Activated T-helper 17 cell treated with anti-CD3 and anti-CD28 coated beads, Interleukin-2, amount 50 U/mL, for 72 hours (primary cell): ENCODE data around the gene MRPS27. TPM values are rescaled to one million over a fixed set of nuclear protein-coding genes. Genes with fewer than 3 reads are reported as not detected.
A peak's percentile ranks its signal among the peaks of the same experiment; 100 is the strongest.
"Not testable (repeated sequence)": the region's sequence is repeated elsewhere in the genome, so short reads cannot be mapped to it uniquely, and the experiment has no call there.

Experiments used
- ATAC-seq: fragments of 150-1000 bp; cut with Tn5 transposase; replicated peaks from 2 replicates; pipeline ENCODE4 v1.10.0; 2021; ENCODE audit warnings: mild to moderate bottlenecking, moderate library complexity
- H3K27ac Mint-ChIP-seq: one replicate; pipeline ENCODE4 v1.8.0; 2022; ENCODE audit warnings: mixed read lengths
- H3K27me3 Mint-ChIP-seq: one replicate; pipeline ENCODE4 v1.8.0; 2022; ENCODE audit warnings: mixed read lengths
- H3K36me3 Mint-ChIP-seq: one replicate; pipeline ENCODE4 v1.8.0; 2022; ENCODE audit warnings: low read depth, mild to moderate bottlenecking, mixed read lengths
- H3K4me1 Mint-ChIP-seq: one replicate; pipeline ENCODE4 v1.8.0; 2022; ENCODE audit warnings: mixed read lengths
- H3K4me3 Mint-ChIP-seq: one replicate; pipeline ENCODE4 v1.8.0; 2022; ENCODE audit warnings: mild to moderate bottlenecking, mixed read lengths
- H3K9me3 Mint-ChIP-seq: one replicate; pipeline ENCODE4 v1.8.0; 2022; ENCODE audit warnings: mixed read lengths
- total RNA-seq, 2 donors: library from RNA; stranded (reverse); gene quantifications; one replicate each; pipeline ENCODE4 v1.2.3, GENCODE V29; 2022

The MRPS27 gene
- total RNA-seq, 2 donors from 2014 or later, result 71.2 to 88.3 TPM

- no peaks in the 10 kb centered on the region for H3K27me3 Mint-ChIP-seq
- no peak for ATAC-seq
- peaks cover 9% of the 10 kb centered on the region for H3K4me1 Mint-ChIP-seq
- no peaks in the 10 kb centered on the region for H3K9me3 Mint-ChIP-seq
- H3K4me3 Mint-ChIP-seq, result no peak overlapping the region
- no peak overlapping the region for H3K27ac Mint-ChIP-seq
- H3K36me3 Mint-ChIP-seq, result peaks cover 19% of the 10 kb centered on the region
These were observed 31.3 kb upstream of the MRPS27 start for GRCh38 chr5:72351376-72351775.

- ATAC-seq, result peak; percentile 93
- Mint-ChIP-seq H3K9me3 (no peaks in the 10 kb centered on the region), H3K4me3 (peak overlapping the region; percentile 32), H3K27me3 (no peaks in the 10 kb centered on the region), H3K36me3 (peaks cover 43% of the 10 kb centered on the region), H3K27ac (peak overlapping the region; percentile 53), H3K4me1 (peaks cover 9% of the 10 kb centered on the region)
These were observed 27.8 kb upstream of the MRPS27 start for GRCh38 chr5:72347801-72348308.

- H3K27ac Mint-ChIP-seq, result no peak overlapping the region
These were observed 26.4 kb upstream of the MRPS27 start for GRCh38 chr5:72346398-72346797.

GRCh38 chr5:72338689-72339209 lies 18.7 kb upstream of the MRPS27 start:
- peaks cover 89% of the 10 kb centered on the region for H3K36me3 Mint-ChIP-seq
- H3K27ac Mint-ChIP-seq, result no peak overlapping the region
- no peaks in the 10 kb centered on the region for H3K9me3 Mint-ChIP-seq
- H3K27me3 Mint-ChIP-seq, result no peaks in the 10 kb centered on the region
- ATAC-seq, result no peak
- no peak overlapping the region for H3K4me3 Mint-ChIP-seq
- H3K4me1 Mint-ChIP-seq, result no peaks in the 10 kb centered on the region

More at GRCh38 chr5:72346398-72346797, 26.4 kb upstream of the MRPS27 start:
- ATAC-seq, result no peak
- no peak overlapping the region for H3K4me3 Mint-ChIP-seq
- no peaks in the 10 kb centered on the region for H3K9me3 Mint-ChIP-seq
- peaks cover 48% of the 10 kb centered on the region for H3K36me3 Mint-ChIP-seq
- no peaks in the 10 kb centered on the region for H3K27me3 Mint-ChIP-seq
- H3K4me1 Mint-ChIP-seq, result peaks cover 9% of the 10 kb centered on the region

- ATAC-seq, result no peak
- H3K9me3 Mint-ChIP-seq, result no peaks in the 10 kb centered on the region
- H3K27ac Mint-ChIP-seq, result no peak overlapping the region
- no peaks in the 10 kb centered on the region for H3K27me3 Mint-ChIP-seq
- no peaks in the 10 kb centered on the region for H3K4me1 Mint-ChIP-seq
- peaks cover 87% of the 10 kb centered on the region for H3K36me3 Mint-ChIP-seq
- no peak overlapping the region for H3K4me3 Mint-ChIP-seq
These were observed 17.1 kb upstream of the MRPS27 start for GRCh38 chr5:72337159-72337558.

GRCh38 chr5:72330712-72331111 lies 10.7 kb upstream of the MRPS27 start:
- Mint-ChIP-seq H3K4me1 (no peaks in the 10 kb centered on the region), H3K27me3 (no peaks in the 10 kb centered on the region), H3K36me3 (peaks cover 91% of the 10 kb centered on the region), H3K4me3 (no peak overlapping the region), H3K9me3 (no peaks in the 10 kb centered on the region), H3K27ac (no peak overlapping the region)
- ATAC-seq, result no peak

- H3K36me3 Mint-ChIP-seq, result peaks cover 94% of the 10 kb centered on the region
- H3K4me1 Mint-ChIP-seq, result peaks cover 12% of the 10 kb centered on the region
- no peak overlapping the region for H3K4me3 Mint-ChIP-seq
- H3K27ac Mint-ChIP-seq, result no peak overlapping the region
- H3K27me3 Mint-ChIP-seq, result no peaks in the 10 kb centered on the region
- no peaks in the 10 kb centered on the region for H3K9me3 Mint-ChIP-seq
- ATAC-seq, result no peak
These were observed 8.1 kb upstream of the MRPS27 start for GRCh38 chr5:72328172-72328571.

- Mint-ChIP-seq H3K4me1 (peaks cover 12% of the 10 kb centered on the region), H3K27me3 (no peaks in the 10 kb centered on the region), H3K27ac (no peak overlapping the region), H3K36me3 (peaks cover 87% of the 10 kb centered on the region), H3K9me3 (no peaks in the 10 kb centered on the region), H3K4me3 (no peak overlapping the region)
- ATAC-seq, result no peak
These were observed 6.2 kb upstream of the MRPS27 start for GRCh38 chr5:72326306-72326649.

- Mint-ChIP-seq H3K4me1 (peaks cover 12% of the 10 kb centered on the region), H3K27ac (no peak overlapping the region)
These were observed 5.7 kb upstream of the MRPS27 start for GRCh38 chr5:72325566-72326305.

GRCh38 chr5:72324189-72324825 lies 4.3 kb upstream of the MRPS27 start:
- ATAC-seq, result no peak
- Mint-ChIP-seq H3K36me3 (peaks cover 74% of the 10 kb centered on the region), H3K27me3 (no peaks in the 10 kb centered on the region), H3K4me3 (no peak overlapping the region), H3K4me1 (peaks cover 12% of the 10 kb centered on the region), H3K27ac (no peak overlapping the region), H3K9me3 (no peaks in the 10 kb centered on the region)

More at GRCh38 chr5:72325566-72326305, 5.7 kb upstream of the MRPS27 start:
- Mint-ChIP-seq H3K4me3 (no peak overlapping the region), H3K27me3 (no peaks in the 10 kb centered on the region), H3K36me3 (peaks cover 82% of the 10 kb centered on the region), H3K9me3 (no peaks in the 10 kb centered on the region)
- ATAC-seq, result no peak

GRCh38 chr5:72319435-72319975 lies 535 bp downstream of the MRPS27 start:
- ATAC-seq, H3K9me3 Mint-ChIP-seq, H3K27me3 Mint-ChIP-seq: not testable (repeated sequence)
- Mint-ChIP-seq H3K27ac (peak overlapping the region; percentile 94), H3K4me1 (peaks cover 16% of the 10 kb centered on the region), H3K36me3 (peaks cover 53% of the 10 kb centered on the region), H3K4me3 (peak overlapping the region; percentile 96)

GRCh38 chr5:72314571-72315172 lies 5.4 kb downstream of the MRPS27 start:
- peaks cover 6% of the 10 kb centered on the region for H3K4me1 Mint-ChIP-seq
- no peak for ATAC-seq
- no peak overlapping the region for H3K4me3 Mint-ChIP-seq
- peak overlapping the region; percentile 38 for H3K27ac Mint-ChIP-seq
- no peaks in the 10 kb centered on the region for H3K27me3 Mint-ChIP-seq
- H3K36me3 Mint-ChIP-seq, result peaks cover 64% of the 10 kb centered on the region
- no peaks in the 10 kb centered on the region for H3K9me3 Mint-ChIP-seq

GRCh38 chr5:72313141-72313540 lies 6.9 kb downstream of the MRPS27 start:
- Mint-ChIP-seq H3K9me3 (no peaks in the 10 kb centered on the region), H3K36me3 (peaks cover 68% of the 10 kb centered on the region), H3K4me1 (peaks cover 11% of the 10 kb centered on the region), H3K27ac (no peak overlapping the region), H3K27me3 (no peaks in the 10 kb centered on the region), H3K4me3 (no peak overlapping the region)
- no peak for ATAC-seq

GRCh38 chr5:72308853-72309191 lies 11.2 kb downstream of the MRPS27 start:
- Mint-ChIP-seq H3K4me1 (peaks cover 14% of the 10 kb centered on the region), H3K4me3 (peak overlapping the region; percentile 85), H3K36me3 (peaks cover 71% of the 10 kb centered on the region), H3K27ac (peak overlapping the region; percentile 92), H3K27me3 (no peaks in the 10 kb centered on the region), H3K9me3 (no peaks in the 10 kb centered on the region)
- ATAC-seq, result no peak
